RPMI7951 (cell line): ENCODE measurements around the gene BCAS3. TPM values are rescaled to one million over a fixed set of nuclear protein-coding genes. Genes with fewer than 3 reads are reported as not detected.

Source experiments
- DNase-seq: peaks from one replicate; pipeline ENCODE4 v3.0.0-alpha.2; 2012; ENCODE audit warnings: low read depth
- total RNA-seq: library from RNA; depleted of rRNA; stranded (reverse); fragments of >200 nt; shearing (Covaris generic); gene quantifications from 2 replicates; pipeline ENCODE4 v1.2.3, GENCODE V29; 2014

The BCAS3 gene
- total RNA-seq, 1 experiment from 2014 or later = 11.2 TPM

GRCh38 chr17:61316633-61317032 is 639.0 kb downstream of the BCAS3 start:
- no peak for DNase-seq

GRCh38 chr17:61317779-61318178 is 640.1 kb downstream of the BCAS3 start:
- no peak for DNase-seq

GRCh38 chr17:61318684-61319098 is 641.0 kb downstream of the BCAS3 start:
- DNase-seq = no peak

- peak; percentile 89 for DNase-seq
These were observed 643.7 kb downstream of the BCAS3 start for GRCh38 chr17:61321344-61321743.

- DNase-seq = no peak
These were observed 644.8 kb downstream of the BCAS3 start for GRCh38 chr17:61322325-61323002.

GRCh38 chr17:61323003-61323908 is 645.6 kb downstream of the BCAS3 start:
- peak; percentile 48 for DNase-seq

GRCh38 chr17:61323909-61324868 is 646.5 kb downstream of the BCAS3 start:
- DNase-seq = peak; percentile 79

GRCh38 chr17:61324950-61325349 is 647.3 kb downstream of the BCAS3 start:
- no peak for DNase-seq

- peak; percentile 86 for DNase-seq
These were observed 647.9 kb downstream of the BCAS3 start for GRCh38 chr17:61325382-61326073.

- DNase-seq = no peak
These were observed 648.7 kb downstream of the BCAS3 start for GRCh38 chr17:61326330-61326729.

GRCh38 chr17:61328351-61328750 is 650.7 kb downstream of the BCAS3 start:
- no peak for DNase-seq

- no peak for DNase-seq
These were observed 652.8 kb downstream of the BCAS3 start for GRCh38 chr17:61330174-61331150.

GRCh38 chr17:61331178-61331577 is 653.5 kb downstream of the BCAS3 start:
- DNase-seq = no peak

- DNase-seq = peak; percentile 76
These were observed 654.2 kb downstream of the BCAS3 start for GRCh38 chr17:61331886-61332285.

- no peak for DNase-seq
These were observed 655.5 kb downstream of the BCAS3 start for GRCh38 chr17:61333136-61333535.

- no peak for DNase-seq
These were observed 657.0 kb downstream of the BCAS3 start for GRCh38 chr17:61334673-61335072.

- peak; percentile 95 for DNase-seq
These were observed 657.6 kb downstream of the BCAS3 start for GRCh38 chr17:61335105-61335844.

- peak; percentile 58 for DNase-seq
These were observed 658.4 kb downstream of the BCAS3 start for GRCh38 chr17:61335845-61336655.
